KMS-11 (cell line): ENCODE results near the gene HECW1.
A peak's percentile ranks its signal among the peaks of the same experiment; 100 is the strongest.

ENCODE experiments used
- H2AFZ ChIP-seq: fragments of 200-600 bp; sonication (generic); 2 replicates; pipeline ENCODE4 v1.6.1; 2016; ENCODE audit warnings: antibody characterized with exemption, mixed run types, low read depth
- H3K27ac ChIP-seq: fragments of 200-600 bp; sonication (generic); 2 replicates; pipeline ENCODE4 v1.6.1; 2016; ENCODE audit warnings: mild to moderate bottlenecking, mixed run types
- H3K27me3 ChIP-seq: fragments of 200-600 bp; sonication (generic); 2 replicates; pipeline ENCODE4 v1.6.1; 2017; ENCODE audit warnings: mild to moderate bottlenecking, low read depth, mixed run types, moderate library complexity; ENCODE audit not compliant: insufficient read depth
- H3K36me3 ChIP-seq: fragments of 200-600 bp; sonication (generic); 2 replicates; pipeline ENCODE4 v1.6.1; 2017; ENCODE audit warnings: mild to moderate bottlenecking, mixed run types; ENCODE audit not compliant: insufficient read depth
- H3K4me1 ChIP-seq: fragments of 200-600 bp; sonication (generic); 2 replicates; pipeline ENCODE4 v1.6.1; 2016; ENCODE audit warnings: mild to moderate bottlenecking, low read depth, mixed run types; ENCODE audit not compliant: poor library complexity, severe bottlenecking
- H3K4me2 ChIP-seq: fragments of 200-600 bp; sonication (generic); 2 replicates; pipeline ENCODE4 v1.7.0; 2016; ENCODE audit warnings: mild to moderate bottlenecking, mixed run types
- H3K4me3 ChIP-seq: fragments of 200-600 bp; sonication (generic); IDR thresholded peaks from 2 replicates; pipeline ENCODE4 v1.6.1; 2017; ENCODE audit warnings: low read depth, low read length, mixed read lengths; ENCODE audit not compliant: insufficient read depth
- H3K79me2 ChIP-seq: fragments of 200-600 bp; sonication (generic); 2 replicates; pipeline ENCODE4 v1.6.1; 2016; ENCODE audit warnings: low read depth, mixed run types; ENCODE audit not compliant: insufficient read depth
- H3K9ac ChIP-seq: fragments of 200-600 bp; sonication (generic); 2 replicates; pipeline ENCODE4 v1.6.1; 2016; ENCODE audit warnings: mild to moderate bottlenecking, mixed run types
- H4K20me1 ChIP-seq: fragments of 200-600 bp; sonication (generic); 2 replicates; pipeline ENCODE4 v1.6.1; 2016; ENCODE audit warnings: mild to moderate bottlenecking, mixed run types; ENCODE audit not compliant: insufficient read depth
- TF ChIP-seq, protein P1 (sequence below): fragments of 200-600 bp; sonication (generic); conservative IDR thresholded peaks from 2 replicates; pipeline ENCODE4 v1.6.1; 2017; ENCODE audit warnings: low read depth, mild to moderate bottlenecking, antibody characterized with exemption, low read length, moderate library complexity, mixed read lengths

HECW1 gene

DNA sequence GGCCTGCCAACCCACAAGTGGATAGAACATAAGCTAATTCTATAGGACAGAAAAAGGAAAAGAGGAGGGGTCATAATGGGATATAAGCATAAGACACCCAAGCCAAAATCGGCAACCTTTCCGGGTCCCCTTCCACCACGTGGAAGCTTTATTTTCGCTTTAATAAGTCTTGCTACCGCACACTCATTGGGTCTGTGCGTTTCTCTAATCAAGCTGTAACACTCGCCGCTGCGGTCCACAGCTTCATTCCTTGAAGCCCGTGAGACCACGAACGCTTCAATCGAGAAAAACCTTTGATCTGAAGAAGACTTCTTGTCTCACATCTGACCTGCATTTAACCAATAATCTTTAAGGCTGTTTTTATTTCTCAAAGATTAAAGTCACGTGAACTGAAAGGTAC, 35.8 kb upstream of the HECW1 start:
- Histone ChIP-seq H3K4me3 (no peak overlapping the region), H3K27ac (peak overlapping the region; percentile 93), H3K9ac (no peak overlapping the region), H2AFZ (no peak overlapping the region), H3K27me3 (no peaks in the 10 kb centered on the region), H3K36me3 (no peaks in the 10 kb centered on the region), H3K79me2 (no peaks in the 10 kb centered on the region), H3K4me2 (no peak overlapping the region), H3K4me1 (peaks cover 58% of the 10 kb centered on the region), H4K20me1 (no peaks in the 10 kb centered on the region)
- TF ChIP-seq, protein P1, sequence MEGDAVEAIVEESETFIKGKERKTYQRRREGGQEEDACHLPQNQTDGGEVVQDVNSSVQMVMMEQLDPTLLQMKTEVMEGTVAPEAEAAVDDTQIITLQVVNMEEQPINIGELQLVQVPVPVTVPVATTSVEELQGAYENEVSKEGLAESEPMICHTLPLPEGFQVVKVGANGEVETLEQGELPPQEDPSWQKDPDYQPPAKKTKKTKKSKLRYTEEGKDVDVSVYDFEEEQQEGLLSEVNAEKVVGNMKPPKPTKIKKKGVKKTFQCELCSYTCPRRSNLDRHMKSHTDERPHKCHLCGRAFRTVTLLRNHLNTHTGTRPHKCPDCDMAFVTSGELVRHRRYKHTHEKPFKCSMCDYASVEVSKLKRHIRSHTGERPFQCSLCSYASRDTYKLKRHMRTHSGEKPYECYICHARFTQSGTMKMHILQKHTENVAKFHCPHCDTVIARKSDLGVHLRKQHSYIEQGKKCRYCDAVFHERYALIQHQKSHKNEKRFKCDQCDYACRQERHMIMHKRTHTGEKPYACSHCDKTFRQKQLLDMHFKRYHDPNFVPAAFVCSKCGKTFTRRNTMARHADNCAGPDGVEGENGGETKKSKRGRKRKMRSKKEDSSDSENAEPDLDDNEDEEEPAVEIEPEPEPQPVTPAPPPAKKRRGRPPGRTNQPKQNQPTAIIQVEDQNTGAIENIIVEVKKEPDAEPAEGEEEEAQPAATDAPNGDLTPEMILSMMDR = no peak

DNA sequence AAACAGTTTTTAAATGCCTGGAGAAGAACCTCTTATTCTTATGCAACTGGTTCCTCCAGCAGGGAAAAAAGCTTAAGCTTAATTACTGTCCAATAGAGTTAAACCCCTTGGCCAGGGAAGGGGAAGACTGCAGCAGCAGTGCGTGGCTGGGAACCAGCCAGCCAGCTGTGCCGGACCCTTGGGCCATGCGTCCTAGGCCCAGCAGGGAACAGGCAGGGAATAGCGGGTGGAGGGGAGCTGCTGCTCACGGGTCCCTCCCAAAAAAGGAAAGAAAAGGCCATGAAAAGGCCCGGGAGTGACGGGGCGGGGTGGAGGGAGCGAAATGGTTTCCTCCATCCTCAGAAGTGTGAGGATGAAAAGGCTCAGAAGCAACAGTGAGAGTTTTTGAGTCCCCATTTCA, 35.2 kb upstream of the HECW1 start:
- no peak overlapping the region for H3K4me3 ChIP-seq
- no peaks in the 10 kb centered on the region for H4K20me1 ChIP-seq
- no peak overlapping the region for H3K4me2 ChIP-seq
- peaks cover 54% of the 10 kb centered on the region for H3K4me1 ChIP-seq
- no peaks in the 10 kb centered on the region for H3K27me3 ChIP-seq
- H3K79me2 ChIP-seq = no peaks in the 10 kb centered on the region
- TF ChIP-seq, protein P1 = no peak
- H3K9ac ChIP-seq = no peak overlapping the region
- no peaks in the 10 kb centered on the region for H3K36me3 ChIP-seq
- H3K27ac ChIP-seq = peak overlapping the region; percentile 93
- H2AFZ ChIP-seq = no peak overlapping the region

DNA sequence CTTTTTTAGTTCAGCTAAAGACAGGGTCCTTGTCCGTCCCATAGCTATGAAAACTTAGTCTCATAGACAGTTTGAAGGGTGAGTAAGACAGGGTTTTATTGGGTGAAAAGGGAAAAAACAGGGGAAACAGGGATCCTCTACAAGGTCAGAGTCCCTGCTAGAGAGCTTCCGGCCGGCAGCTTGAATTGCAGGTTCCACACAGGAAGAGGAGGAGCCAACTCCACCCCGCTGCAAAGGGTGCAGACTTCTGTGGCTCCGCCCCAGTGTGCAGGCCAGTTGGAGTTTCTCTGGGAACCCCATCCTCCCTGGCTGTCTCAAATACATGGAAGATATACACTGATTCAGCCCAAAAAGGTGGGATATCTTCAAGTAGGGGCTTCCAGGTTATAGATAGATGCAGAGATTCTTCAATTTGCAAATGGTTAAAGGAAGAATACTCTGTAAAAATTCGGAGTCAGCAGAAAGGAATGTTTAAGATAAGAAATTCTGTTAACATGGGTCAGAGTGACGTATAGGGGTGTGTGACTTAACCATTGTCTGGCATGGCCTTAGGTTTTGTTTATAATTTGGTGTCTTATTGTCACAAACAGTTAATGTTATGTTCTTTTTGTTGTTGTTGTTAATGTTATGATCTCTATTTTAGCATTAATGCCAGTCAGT, 34.6 kb upstream of the HECW1 start:
- Histone ChIP-seq H3K4me3 (no peak overlapping the region), H3K79me2 (no peaks in the 10 kb centered on the region), H2AFZ (no peak overlapping the region), H3K27ac (no peak overlapping the region), H3K27me3 (no peaks in the 10 kb centered on the region), H3K4me2 (no peak overlapping the region), H3K36me3 (no peaks in the 10 kb centered on the region), H3K9ac (no peak overlapping the region), H3K4me1 (peaks cover 55% of the 10 kb centered on the region), H4K20me1 (no peaks in the 10 kb centered on the region)
- TF ChIP-seq, protein P1 = no peak

- H3K36me3 ChIP-seq = no peaks in the 10 kb centered on the region
- no peaks in the 10 kb centered on the region for H3K79me2 ChIP-seq
- H4K20me1 ChIP-seq = no peaks in the 10 kb centered on the region; the same call in 1 of the 2 replicates
- H3K27me3 ChIP-seq = no peaks in the 10 kb centered on the region
- H3K9ac ChIP-seq = no peak overlapping the region
- no peak overlapping the region for H2AFZ ChIP-seq
- H3K4me2 ChIP-seq = no peak overlapping the region
- H3K4me1 ChIP-seq = peaks cover 55% of the 10 kb centered on the region
- TF ChIP-seq, protein P1 = no peak
- H3K27ac ChIP-seq = no peak overlapping the region
- H3K4me3 ChIP-seq = no peak overlapping the region
Measured at GRCh38 chr7:43078794-43079193, 33.7 kb upstream of the HECW1 start.
